ENCODE data around the gene FBXO34.
"Not testable (repeated sequence)": the region's sequence is repeated elsewhere in the genome, so short reads cannot be mapped to it uniquely, and the experiment has no call there.

Gene FBXO34

DNA sequence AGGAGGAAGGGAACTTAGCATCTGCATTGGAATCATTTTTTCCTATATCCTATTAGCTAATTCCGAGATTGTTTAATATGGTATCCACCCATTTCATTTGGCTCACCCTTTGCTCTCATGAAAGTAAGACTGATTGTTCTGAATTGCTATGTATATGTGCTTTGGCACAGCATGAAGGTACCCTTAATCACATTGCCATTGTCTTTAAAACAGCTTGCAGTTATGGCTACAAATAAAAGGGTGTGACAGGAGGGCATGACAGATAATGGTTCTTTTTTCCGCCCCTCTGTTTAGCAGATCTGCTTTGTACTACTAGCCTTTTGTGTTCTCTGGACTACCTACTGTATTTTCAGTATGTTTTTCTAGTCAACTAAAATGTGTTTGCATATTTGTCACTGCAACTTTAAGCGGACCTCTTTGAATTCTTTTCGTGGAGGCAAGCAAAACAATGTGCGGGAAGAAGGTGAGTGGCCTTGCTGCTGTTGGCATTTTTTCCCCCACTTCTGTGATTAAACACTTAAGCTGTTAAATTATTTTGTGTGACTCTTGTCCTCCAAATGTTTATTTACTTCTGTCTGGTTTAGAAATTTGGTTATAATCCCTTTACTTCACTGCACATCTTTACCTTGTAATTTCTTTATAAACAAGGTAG is 35.8 kb downstream of the FBXO34 start:
- no peak for DNase-seq (ENCODE audit: low read depth in 2 of 2)

DNA sequence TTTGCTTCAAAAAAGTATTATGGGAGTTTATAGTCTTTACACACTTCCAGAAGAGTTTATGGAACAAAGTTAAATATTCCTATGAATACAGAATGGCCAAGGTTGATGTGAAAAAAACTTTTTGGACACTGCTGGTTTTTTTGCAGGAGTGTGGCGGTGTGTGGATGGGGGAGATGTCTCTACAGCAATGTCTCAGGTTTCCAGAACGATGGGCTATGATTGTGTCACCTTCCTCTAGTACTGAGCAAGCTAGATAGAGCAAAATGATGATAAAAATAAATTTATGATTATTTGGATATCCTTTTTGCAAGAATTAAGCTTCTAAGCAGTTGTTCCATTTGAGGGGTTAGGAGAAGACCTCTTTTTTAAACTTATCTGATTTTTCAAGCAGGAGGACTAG is 37.9 kb downstream of the FBXO34 start:
- no peak for DNase-seq (ENCODE audit: low read depth in 2 of 2)

DNA sequence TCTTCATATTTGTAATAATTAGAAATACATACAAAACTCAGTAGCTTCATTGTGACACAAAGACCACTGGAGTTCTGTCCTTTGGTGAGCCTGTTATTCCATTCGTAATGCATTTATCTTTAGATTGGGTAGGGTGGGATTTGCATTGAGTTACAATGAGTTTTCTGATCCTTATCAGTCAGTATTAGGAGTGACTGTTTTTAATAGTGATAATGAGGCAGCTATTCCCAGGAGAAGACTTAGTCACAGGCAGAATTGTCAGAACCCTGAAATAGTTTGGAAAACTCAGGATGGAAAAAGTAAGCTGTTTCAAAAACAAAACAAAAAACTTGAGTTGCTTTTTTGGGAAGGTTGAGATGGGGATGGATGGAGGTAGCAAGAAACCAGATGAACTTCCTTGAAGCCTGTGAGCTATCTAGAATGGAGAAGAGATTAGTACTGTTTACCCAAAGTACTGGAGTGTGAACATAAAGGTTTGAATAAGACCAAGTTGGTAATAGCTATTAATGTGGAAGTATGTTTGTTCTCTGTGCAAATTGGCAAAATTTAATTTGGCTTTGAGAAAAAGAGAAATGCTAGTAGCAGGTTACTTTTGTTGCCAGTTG is 38.6 kb downstream of the FBXO34 start:
- DNase-seq (ENCODE audit: low read depth in 2 of 2), result no peak

DNA sequence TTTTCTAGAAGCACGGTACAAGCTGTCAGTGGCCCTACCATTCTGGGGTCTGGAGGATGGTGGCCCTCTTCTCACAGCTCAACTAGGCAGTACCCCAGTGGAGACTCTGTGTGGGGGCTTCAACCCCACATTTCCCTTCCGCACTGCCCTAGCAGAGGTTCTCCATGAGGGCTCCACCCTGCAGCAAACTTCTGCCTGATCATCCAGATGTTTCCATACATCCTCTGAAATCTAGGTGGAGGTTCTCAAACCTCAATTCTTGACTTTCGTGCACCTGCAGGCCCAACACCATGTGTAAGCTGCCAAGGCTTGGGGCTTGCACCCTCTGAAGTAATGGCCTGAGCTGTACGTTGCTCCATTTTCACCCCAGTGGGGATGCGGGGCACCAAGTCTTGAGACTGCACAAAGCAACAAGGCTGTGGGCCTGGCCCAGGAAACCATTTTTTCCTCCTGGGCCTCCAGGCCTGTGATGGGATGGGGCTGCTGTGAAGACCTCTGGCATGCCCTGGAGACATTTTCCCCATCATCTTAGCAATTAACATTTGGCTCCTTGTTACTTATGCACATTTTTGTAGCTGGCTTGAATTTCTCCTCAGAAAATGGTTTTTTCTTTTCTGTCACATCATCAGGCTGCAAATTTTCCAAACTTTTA is 41.3 kb downstream of the FBXO34 start:
- DNase-seq (ENCODE audit: low read depth in 2 of 2), result not testable (repeated sequence)

DNA sequence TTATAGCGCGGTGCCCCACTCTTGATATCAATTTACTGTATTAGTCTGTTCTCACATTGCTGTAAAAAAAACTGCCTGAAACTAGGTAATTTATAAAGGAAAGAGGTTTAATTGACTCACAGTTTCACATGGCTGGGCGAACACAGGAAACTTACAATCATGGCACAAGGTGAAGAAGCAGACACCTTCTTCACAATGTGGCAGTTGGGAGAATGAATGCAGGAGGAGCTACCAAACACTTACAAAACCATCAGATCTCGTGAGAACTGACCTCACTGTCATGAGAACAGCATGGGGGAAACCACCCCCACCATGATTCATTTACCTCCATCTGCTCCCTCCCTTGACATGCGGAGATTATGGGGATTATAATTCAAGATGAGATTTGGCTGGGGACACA is 42.3 kb downstream of the FBXO34 start:
- DNase-seq (ENCODE audit: low read depth in 2 of 2), result no peak

DNA sequence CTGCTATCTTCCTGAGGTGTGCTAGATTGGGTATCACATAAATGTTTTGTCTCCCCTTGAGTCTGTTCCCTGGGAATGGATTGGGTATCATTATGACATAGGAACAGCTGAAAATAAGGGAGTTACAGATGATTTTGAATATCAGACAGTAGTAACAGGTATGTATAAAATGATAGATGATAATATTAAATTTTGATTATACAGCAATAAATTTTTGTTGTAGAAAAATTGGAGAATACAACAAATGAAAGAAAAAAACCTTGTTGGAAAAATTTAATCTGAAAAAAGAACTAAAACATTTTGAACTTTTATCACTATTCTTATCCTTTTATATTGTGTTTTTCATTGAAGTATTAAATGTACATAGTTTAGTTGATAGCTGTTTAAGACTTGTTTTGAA is 43.2 kb downstream of the FBXO34 start:
- DNase-seq (ENCODE audit: low read depth in 2 of 2), result no peak

DNA sequence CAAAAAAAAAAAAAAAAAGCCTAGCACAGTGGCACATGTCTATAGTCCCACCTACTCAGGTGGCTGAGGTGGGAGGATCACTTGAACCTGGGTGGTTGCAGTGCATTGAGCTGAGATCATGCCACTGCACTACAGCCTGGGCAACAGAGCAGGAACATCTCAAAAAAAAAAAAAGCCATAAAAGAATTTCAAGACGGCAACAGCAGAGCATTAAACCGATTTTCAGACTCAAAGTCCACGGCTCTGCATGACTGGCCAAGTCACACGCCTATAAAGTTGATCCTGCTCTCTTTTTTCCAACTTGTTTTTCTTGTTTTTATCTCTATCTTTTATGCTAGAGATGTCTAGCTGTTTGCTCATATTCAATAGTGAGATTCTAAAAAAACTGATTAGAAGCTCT is 45.3 kb downstream of the FBXO34 start:
- DNase-seq (ENCODE audit: low read depth in 2 of 2), result no peak

DNA sequence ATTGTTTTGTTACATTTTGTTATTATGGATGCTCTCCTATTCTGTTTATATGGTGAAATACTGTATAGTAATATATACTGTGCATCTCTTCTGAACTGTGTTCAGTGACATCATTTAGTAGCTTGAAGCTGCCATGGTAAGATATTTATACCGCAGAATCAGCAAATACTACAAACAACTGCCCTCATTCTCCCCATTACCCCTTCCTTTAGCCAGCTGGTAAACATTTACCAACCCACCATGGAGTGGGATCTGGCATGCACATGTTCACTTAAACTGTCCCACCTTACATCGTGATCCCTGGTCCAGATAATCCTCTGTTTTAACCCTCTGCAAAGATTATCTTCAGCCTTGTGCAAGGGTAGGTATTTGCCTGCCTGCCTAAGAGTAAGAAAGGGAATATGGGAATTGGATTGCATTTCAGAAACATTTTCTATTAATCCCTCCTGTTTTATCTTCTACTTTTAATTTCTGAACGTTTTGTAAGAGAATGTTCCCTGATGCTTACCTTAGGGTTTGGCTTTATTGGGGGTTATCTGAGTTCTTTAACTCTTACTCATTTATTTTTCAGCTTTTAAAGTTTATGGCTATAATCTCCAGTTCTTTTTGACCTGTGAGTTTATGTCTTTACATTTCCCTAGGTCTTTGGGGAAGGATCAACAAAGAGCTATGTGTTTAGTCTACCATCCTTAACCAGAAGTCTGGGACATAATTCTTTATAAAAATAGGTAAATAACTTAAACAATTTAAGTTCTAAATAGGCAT is 46.5 kb downstream of the FBXO34 start:
- DNase-seq (ENCODE audit: low read depth in 2 of 2), result no peak

DNA sequence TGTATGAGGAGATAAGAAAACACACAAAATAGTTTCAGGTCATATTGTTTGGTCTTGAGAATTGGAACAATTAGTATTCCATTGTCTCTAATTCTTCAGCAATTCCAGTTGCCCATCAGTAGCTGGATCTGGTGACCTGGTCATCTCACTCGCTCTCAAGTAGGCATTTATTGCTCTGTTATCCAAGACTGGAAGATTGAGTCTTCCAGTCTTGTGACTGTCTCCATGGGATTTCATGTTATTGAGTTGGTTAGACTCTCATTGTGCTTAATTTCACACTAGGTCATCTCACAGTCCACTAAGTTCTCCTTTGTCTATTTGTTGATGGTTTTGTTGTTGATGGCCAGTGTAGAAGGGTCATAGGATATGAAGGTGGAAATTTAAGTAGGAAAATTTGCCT is 47.5 kb downstream of the FBXO34 start:
- no peak for DNase-seq (ENCODE audit: low read depth in 2 of 2)

DNA sequence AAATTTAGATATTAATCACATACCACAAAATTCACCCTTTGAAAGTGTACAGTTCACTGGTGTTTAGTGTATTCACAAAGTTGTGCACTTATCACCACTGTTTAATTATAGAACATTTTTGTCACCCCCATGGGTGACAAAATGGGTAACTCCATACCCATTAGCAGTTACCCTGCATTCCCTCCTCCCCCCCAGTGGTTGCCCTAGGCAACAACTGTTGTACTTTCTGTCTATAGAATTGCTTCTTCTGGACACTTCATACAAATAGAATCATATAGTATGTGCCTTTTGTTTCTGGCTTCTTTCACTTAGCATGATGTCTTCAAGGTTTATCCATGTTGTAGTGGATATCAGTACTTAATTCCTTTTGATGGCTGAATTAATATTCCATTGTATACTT is 52.7 kb downstream of the FBXO34 start:
- no peak for DNase-seq (ENCODE audit: low read depth in 2 of 2)

DNA sequence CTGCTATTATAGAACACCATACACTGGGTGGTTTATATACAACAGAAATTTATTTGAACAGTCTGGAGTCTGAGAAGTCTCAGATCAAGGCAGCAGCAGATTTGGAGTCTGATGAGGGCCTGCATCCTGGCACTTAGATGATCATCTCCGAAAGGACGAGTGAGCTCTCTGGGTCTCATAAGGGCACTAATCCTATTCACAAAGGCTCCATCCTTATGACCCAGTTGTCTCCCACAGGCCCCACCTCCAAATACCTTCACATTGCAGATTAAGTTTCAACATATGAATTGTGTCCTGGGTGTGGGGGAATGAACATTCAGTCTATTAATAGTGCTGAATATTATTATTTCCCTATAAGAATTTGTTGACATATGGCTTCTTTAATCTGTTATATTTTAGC is 53.6 kb downstream of the FBXO34 start:
- no peak for DNase-seq (ENCODE audit: low read depth in 2 of 2)

DNA sequence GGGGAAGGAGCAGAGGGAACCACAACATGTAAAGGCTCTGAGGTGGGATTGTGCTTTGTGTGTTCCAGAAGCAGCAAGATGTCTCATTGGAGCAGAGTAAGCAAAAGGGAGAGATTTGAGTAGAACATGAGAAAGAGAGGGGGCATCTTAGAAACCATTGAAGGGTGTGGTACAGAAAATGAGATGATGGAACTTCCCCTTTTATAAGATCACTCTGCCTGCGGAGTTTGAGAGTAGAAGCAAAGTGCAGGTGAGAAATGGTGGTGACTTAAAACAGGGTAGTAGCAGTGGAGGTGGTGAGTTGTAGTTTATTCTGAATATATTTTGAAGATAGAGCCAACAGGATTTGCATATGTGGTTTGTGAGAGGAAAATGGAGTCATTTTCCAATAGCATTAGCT is 56.0 kb downstream of the FBXO34 start:
- no peak for DNase-seq (ENCODE audit: low read depth in 2 of 2)

DNA sequence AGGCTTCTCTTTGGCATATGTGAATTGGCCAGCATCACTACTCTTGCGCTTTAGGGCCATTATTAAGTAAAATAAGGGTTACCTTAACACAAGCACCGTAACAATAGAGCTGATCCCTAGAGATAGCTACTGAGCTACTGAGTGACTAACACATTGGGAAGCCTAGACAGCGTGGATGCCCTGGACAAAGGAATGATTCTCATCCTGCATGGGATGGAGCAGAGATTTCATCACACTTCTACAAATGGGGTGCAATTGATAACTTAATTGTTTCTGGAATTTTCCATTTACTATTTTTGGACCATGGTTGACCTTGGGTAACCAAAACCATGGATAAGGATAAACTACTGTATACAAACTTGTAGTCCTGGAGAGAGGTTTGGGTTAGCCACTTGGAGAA is 57.1 kb downstream of the FBXO34 start:
- no peak for DNase-seq (ENCODE audit: low read depth in 2 of 2)

DNA sequence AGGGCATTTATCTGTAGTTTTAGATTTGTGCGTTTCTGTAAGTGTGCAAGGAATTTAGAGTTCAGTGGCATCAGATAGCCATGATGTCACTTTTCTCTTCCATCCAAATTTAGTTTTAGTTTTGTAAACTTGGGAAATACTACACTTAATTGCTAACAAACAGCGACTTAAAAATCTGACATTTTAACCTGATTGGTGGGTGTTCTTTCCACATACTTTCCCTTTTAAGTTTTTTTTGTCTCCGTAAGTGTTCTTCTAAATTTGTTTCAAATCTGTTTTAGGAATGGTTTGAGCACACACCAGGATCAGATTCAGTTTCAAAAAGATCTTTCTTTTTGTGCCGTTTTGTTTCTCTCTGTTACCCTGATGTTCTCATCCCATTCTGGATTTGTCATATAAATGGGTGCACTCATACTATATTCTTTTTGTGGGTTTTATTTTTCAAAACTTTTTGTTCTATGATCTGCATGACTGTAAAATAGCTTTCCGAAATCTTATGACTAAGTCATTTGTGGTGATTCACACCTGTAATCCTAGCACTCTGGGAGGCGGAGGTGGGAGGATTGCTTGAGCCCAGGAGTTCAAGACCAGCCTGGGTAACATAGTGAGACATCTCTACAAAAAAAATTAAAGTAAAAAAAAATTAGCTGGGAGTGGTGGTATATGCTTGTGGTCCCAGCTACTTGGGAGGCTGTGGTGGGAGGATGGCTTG is 58.9 kb downstream of the FBXO34 start:
- DNase-seq (ENCODE audit: low read depth in 2 of 2), result peak in 1 of 2 experiments; percentile 41

DNA sequence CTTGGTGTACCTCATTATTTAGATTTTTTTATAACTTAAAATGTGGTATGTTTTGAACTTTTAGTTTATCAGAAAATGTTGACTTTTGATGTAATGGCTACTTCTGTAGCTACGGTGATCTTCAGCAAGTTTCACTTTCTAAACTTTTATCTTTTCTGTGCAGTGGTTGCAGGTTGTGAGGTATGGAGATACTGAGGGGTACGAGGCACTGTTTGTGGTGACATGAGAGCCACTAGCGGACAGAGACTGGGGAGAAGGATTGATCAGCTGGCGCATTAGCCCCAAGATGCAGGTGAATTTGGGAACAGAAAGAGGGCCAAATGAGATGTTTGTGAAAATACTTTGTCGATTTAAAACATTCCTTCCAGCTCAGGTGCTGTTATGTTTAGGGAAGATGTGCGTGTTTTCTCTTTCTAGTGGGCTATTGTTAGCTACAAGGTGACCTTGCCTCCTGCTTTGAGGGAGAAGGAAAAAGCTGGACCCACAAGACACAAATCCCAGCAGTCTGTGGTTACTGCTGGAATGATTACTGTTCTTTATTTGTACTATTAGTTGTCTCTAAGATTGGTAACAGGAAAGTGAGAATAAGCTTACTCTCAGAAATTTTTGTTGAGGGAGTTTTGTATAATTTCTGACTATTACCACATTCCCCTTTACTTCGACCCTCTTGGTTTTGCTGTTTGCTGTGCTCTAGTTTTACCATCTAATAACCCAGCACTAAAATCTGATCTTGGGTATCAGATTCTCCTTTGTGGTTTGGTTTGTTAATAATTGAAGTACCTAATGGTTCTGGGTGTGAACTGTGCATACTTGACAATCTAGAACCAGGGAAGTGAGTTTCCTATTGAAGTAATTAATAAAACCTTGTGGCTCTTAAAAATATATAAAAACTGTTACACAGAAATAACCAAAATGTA is 61.7 kb downstream of the FBXO34 start:
- DNase-seq (ENCODE audit: low read depth in 2 of 2), result no peak

DNA sequence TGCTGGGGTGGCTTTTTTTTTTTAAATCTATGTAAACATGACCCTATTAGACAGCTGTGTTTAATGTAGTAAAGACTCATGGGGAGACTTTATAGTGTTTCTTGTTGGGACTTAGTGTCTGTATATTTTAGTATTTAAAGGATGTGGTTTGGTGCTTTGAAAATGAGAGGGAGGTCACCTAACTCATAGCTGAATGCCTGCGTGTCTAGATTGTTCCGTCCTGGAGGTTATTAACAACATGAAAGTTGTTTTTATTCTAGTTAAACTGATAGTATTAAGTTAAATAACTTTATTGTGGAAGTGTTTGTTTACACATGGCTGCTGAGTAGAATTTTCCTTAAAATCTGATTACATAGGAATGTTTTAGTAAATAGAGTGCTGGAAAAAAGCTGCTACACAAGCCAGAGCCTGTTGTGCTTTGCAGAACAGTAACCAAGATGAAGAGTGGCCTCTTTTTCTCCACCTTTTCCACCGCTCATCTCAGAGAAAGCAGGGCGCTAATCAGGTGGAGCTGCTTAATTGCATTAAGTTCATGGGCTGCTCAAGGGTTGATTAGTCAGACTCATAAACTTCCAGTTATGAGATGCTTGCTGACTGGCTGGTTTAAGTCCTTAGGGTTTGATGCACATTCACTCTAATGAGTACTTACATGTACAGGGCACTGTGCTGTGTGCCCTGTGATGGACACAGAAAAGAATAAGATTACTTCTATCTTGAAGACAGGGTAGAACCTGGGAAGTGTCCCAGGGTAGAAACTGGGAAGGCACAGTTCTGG is 62.7 kb downstream of the FBXO34 start:
- DNase-seq (ENCODE audit: low read depth in 2 of 2), result no peak

DNA sequence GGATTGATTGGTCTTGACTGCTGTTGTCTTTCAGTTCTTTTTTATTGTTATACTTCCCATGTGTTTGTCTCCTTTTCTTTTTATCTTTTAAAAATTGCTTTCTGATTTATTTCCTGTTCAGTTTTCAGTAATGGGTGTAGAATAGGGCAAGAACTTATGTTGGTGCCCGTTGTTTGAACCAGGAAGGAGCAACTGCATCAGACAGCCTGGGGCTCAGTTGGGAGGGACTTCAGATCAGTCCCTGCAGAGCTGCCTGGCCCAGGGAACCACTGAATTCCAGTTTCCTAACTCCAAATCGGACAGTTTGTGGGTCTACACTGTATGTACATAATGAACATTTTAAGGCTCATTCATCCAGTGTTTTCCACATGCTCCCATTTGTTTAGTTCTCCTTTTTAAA is 64.9 kb downstream of the FBXO34 start:
- DNase-seq (ENCODE audit: low read depth in 2 of 2), result no peak

DNA sequence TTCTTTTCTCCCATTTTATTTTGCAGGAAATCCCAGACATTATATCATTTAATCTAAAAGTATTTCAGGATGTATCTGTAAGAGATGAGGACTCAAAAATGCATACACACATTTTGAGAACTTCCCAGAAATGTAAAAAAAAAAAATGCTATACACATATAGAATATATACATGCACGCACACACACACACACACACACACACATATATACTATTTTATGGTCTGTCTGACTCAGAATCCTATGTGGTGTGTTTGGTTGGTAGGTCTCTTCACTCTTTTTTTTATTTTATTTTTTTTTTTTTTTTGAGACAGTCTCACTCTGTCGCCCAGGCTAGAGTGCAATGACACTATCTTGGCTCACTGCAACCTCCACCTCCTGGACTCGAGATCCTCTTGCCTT is 65.5 kb downstream of the FBXO34 start:
- no peak for DNase-seq (ENCODE audit: low read depth in 2 of 2)

DNA sequence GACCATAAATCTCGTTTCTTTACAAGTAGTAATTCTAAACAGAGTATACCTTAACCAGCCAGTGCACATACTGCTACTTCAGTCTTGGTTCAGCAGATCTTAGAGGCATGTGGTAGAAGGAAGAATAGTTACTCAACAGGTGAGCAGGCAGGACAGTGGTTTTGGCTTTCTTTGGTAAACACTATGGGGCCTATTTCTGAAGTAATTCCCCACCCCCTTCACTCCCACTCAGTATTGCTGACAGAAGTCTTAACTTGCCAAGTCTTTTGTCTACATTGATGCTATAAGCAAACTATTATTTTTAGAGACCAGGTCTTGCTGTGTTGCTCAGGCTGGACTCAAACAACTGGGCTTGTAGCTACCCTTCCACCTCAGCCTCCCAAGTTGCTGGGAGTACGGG is 68.5 kb downstream of the FBXO34 start:
- no peak for DNase-seq (ENCODE audit: low read depth in 2 of 2)

DNA sequence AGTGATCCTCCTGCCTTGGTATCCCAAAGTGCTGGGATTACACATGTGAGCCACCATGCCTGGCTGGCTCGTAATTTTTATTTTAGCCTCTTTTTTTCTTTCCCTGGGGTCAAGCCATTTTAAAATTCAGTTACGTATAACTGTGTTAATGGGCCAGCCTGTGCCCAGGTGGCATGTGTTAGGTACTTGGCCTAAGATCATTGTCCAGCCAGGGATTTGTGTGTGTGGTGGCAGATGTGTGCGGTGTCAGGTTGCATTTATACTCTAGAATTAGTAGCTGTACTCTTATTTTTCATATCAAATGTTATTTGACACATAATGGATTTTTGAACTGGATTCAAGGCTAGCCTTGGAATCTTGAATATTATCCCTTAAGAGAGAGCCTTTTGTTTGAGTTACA is 69.3 kb downstream of the FBXO34 start:
- no peak for DNase-seq (ENCODE audit: low read depth in 2 of 2)

Data from stimulated activated CD4-positive, alpha-beta T cell treated with anti-CD3 and anti-CD28 coated beads, Interleukin-12 subunit alpha, Interleukin-12 subunit beta, amount 100 ng/mL, for 24 hours (primary cell).